Esophagus muscularis mucosa (tissue), 3 donors: Measurements from ENCODE around the gene FADS1.

Source experiments
- CTCF ChIP-seq, 3 experiments: fragments of 200-600 bp in 2 of 3; fragments of 450-650 bp in 1 of 3; sonication (generic) in 2 of 3; IDR thresholded peaks; one replicate each; pipeline ENCODE4 v1.5.1; 2017 to 2019; ENCODE audit warnings: antibody characterized with exemption in 3 of 3, mild to moderate bottlenecking in 2 of 3, moderate library complexity in 1 of 3
- POLR2A ChIP-seq: fragments of 450-650 bp; IDR thresholded peaks from one replicate; pipeline ENCODE4 v1.6.1; 2017; ENCODE audit warnings: antibody characterized with exemption, moderate library complexity, mild to moderate bottlenecking, low read depth
- POLR2AphosphoS5 ChIP-seq, 2 donors: sonication (generic); formaldehyde crosslinking; IDR thresholded peaks; one replicate each; pipeline ENCODE4 v1.6.1; 2017; ENCODE audit warnings: antibody characterized with exemption in 2 of 2

- TF ChIP-seq POLR2AphosphoS5 (IDR thresholded peaks at IDR 0.05) (peak; percentile 92 to 93), CTCF (IDR thresholded peaks at IDR 0.05) (peak in 1 of 3 experiments; percentile 11), POLR2A (peak; percentile 36)
Measured at GRCh38 chr11:61792310-61793082, 24.3 kb downstream of the FADS1 start, which contains the start of the genes FEN1 and TMEM258.
